Measurements from ENCODE around the gene C1QTNF7.

The C1QTNF7 gene

GRCh38 chr4:15414551-15415091 is 13.2 kb upstream of the C1QTNF7 start:
- DNase-seq: no peak

GRCh38 chr4:15416357-15417232 is 11.2 kb upstream of the C1QTNF7 start:
- no peak for DNase-seq

- no peak for DNase-seq
Observed at GRCh38 chr4:15417233-15417660, 10.6 kb upstream of the C1QTNF7 start.

- DNase-seq: no peak
Observed at GRCh38 chr4:15418956-15419355, 8.9 kb upstream of the C1QTNF7 start.

GRCh38 chr4:15420642-15421041 is 7.2 kb upstream of the C1QTNF7 start:
- DNase-seq: no peak

GRCh38 chr4:15423285-15423711 is 4.5 kb upstream of the C1QTNF7 start:
- DNase-seq: no peak

GRCh38 chr4:15425520-15425919 is 2.3 kb upstream of the C1QTNF7 start:
- DNase-seq: no peak

GRCh38 chr4:15427161-15427560 is 672 bp upstream of the C1QTNF7 start:
- no peak for DNase-seq

GRCh38 chr4:15428611-15429010 is 778 bp downstream of the C1QTNF7 start:
- DNase-seq: no peak

- no peak for DNase-seq
Observed at GRCh38 chr4:15434091-15434490, 6.3 kb downstream of the C1QTNF7 start.

GRCh38 chr4:15434676-15435075 is 6.8 kb downstream of the C1QTNF7 start:
- DNase-seq: no peak

- no peak for DNase-seq
Observed at GRCh38 chr4:15436513-15436912, 8.7 kb downstream of the C1QTNF7 start.

GRCh38 chr4:15438939-15439524 is 11.2 kb downstream of the C1QTNF7 start:
- no peak for DNase-seq

- DNase-seq: no peak
Observed at GRCh38 chr4:15443371-15444160, 15.7 kb downstream of the C1QTNF7 start.

GRCh38 chr4:15444276-15444675 is 16.4 kb downstream of the C1QTNF7 start:
- no peak for DNase-seq

- no peak for DNase-seq
Observed at GRCh38 chr4:15444879-15445547, 17.2 kb downstream of the C1QTNF7 start.

GRCh38 chr4:15451181-15451865 is 23.5 kb downstream of the C1QTNF7 start:
- no peak for DNase-seq

GRCh38 chr4:15451866-15452765 is 24.3 kb downstream of the C1QTNF7 start:
- no peak for DNase-seq

GRCh38 chr4:15455290-15455689 is 27.5 kb downstream of the C1QTNF7 start:
- no peak for DNase-seq

GRCh38 chr4:15457406-15458201 is 29.8 kb downstream of the C1QTNF7 start:
- no peak for DNase-seq

Measured in stimulated activated CD4-positive, alpha-beta T cell treated with anti-CD3 and anti-CD28 coated beads, Interleukin-12 subunit alpha, Interleukin-12 subunit beta, amount 100 ng/mL, for 4 hours (primary cell).